Endothelial cell of umbilical vein (primary cell): Measurements from ENCODE around the gene ZNF689. TPM values are rescaled to one million over a fixed set of nuclear protein-coding genes. Genes with fewer than 3 reads are reported as not detected.

Experiments
- BruUV-seq: library from RNA; stranded (reverse); fragments of 400-500 nt; replicated peaks from 2 replicates; lab custom pipeline; 2021; lab: Mats Ljungman, UMichigan
- CTCF ChIA-PET: fragments of 300-600, 350-600 bp; sonication (Branson Sonifier 250); formaldehyde crosslinking; loops from one replicate; lab custom pipeline; 2021; ENCODE audit warnings: antibody characterized with exemption, inconsistent platforms; lab: Charles Lee
- POLR2A ChIA-PET: fragments of 300-600, 350-600 bp; sonication (Branson Sonifier 250); formaldehyde crosslinking; loops from one replicate; lab custom pipeline; 2021; ENCODE audit warnings: antibody characterized with exemption, inconsistent platforms; lab: Charles Lee
- DNase-seq: peaks from one replicate; pipeline ENCODE4 v3.0.0-alpha.2; 2011; ENCODE audit warnings: low read depth, low spot score
- FAIRE-seq: peaks from 2 replicates; lab custom pipeline; 2011; peaks lifted over from hg19 to GRCh38; lab: Jason Lieb, UNC
- H2AFZ ChIP-seq: 2 replicates; pipeline ENCODE4 v1.6.0; 2012; ENCODE audit warnings: low read depth, low read length, control low read depth, inconsistent platforms
- H3K27ac ChIP-seq: 2 replicates; pipeline ENCODE4 v1.5.1; 2011; ENCODE audit warnings: low read depth, mild to moderate bottlenecking, control low read depth, low read length, moderate library complexity; ENCODE audit not compliant: insufficient read depth
- H3K27me3 ChIP-seq, 2 experiments: 2 replicates each; pipeline versions ENCODE4 v1.6.0 to v1.6.1; 2011; ENCODE audit warnings: low read length in 2 of 2, mixed read lengths in 1 of 2; ENCODE audit not compliant: control insufficient read depth in 2 of 2, insufficient read depth in 2 of 2
- H3K36me3 ChIP-seq, 2 experiments: 2 replicates in 1 of 2; 3 replicates in 1 of 2; pipeline ENCODE4 v1.5.1; 2011; ENCODE audit warnings: low read length in 2 of 2, mild to moderate bottlenecking in 1 of 2, moderate library complexity in 1 of 2; ENCODE audit not compliant: control insufficient read depth in 2 of 2, insufficient read depth in 2 of 2; ENCODE audit errors: extremely low read depth in 1 of 2
- H3K4me1 ChIP-seq: 3 replicates; pipeline ENCODE4 v1.5.1; 2011; ENCODE audit warnings: mild to moderate bottlenecking, low read length; ENCODE audit not compliant: control insufficient read depth, insufficient read depth; ENCODE audit errors: extremely low read depth
- H3K4me2 ChIP-seq: 2 replicates; pipeline ENCODE4 v1.6.1; 2011; ENCODE audit warnings: low read length, control low read depth, mixed read lengths; ENCODE audit not compliant: insufficient read depth
- H3K4me3 ChIP-seq, 3 experiments: fragments of 200-600 bp in 1 of 3; sonication (generic), shearing (Covaris generic) in 1 of 3; replicated peaks in 1 of 3; 2 replicates each; pipeline ENCODE4 v1.5.1; 2011 to 2016; ENCODE audit warnings: control low read depth in 3 of 3, low read length in 3 of 3, mild to moderate bottlenecking in 2 of 3, inconsistent platforms in 1 of 3, low read depth in 1 of 3, moderate library complexity in 1 of 3; ENCODE audit not compliant: insufficient read depth in 1 of 3
- H3K79me2 ChIP-seq: 2 replicates; pipeline ENCODE4 v1.6.0; 2012; ENCODE audit warnings: low read length, inconsistent platforms; ENCODE audit not compliant: control insufficient read depth, insufficient read depth
- H3K9ac ChIP-seq: replicated peaks from 2 replicates; pipeline ENCODE3; 2011; ENCODE audit warnings: low read length, control low read depth; ENCODE audit not compliant: insufficient read depth; ENCODE audit errors: extremely low read depth
- H3K9me1 ChIP-seq: replicated peaks from 3 replicates; pipeline ENCODE4 v1.6.0; 2011; ENCODE audit warnings: mild to moderate bottlenecking, low read length; ENCODE audit not compliant: control insufficient read depth, insufficient read depth; ENCODE audit errors: extremely low read depth
- H3K9me3 ChIP-seq: replicated peaks from 2 replicates; pipeline ENCODE4 v1.5.1; 2012; ENCODE audit warnings: low read length, inconsistent platforms; ENCODE audit not compliant: control insufficient read depth, insufficient read depth
- H4K20me1 ChIP-seq: replicated peaks from 2 replicates; pipeline ENCODE3; 2011; ENCODE audit warnings: mild to moderate bottlenecking, low read length; ENCODE audit not compliant: control insufficient read depth, insufficient read depth; ENCODE audit errors: extremely low read depth
- EZH2 ChIP-seq: IDR thresholded peaks from 2 replicates; pipeline ENCODE4 v1.6.1; 2012; ENCODE audit warnings: borderline replicate concordance, low read depth, mild to moderate bottlenecking, moderate library complexity, low read length, inconsistent platforms; ENCODE audit not compliant: severe bottlenecking
- FOS ChIP-seq: IDR thresholded peaks from 2 replicates; pipeline ENCODE4 v1.6.1; 2011; ENCODE audit warnings: mild to moderate bottlenecking, low read length, moderate library complexity, borderline replicate concordance; ENCODE audit not compliant: insufficient read depth
- GATA2 ChIP-seq: IDR thresholded peaks from 2 replicates; pipeline ENCODE4 v1.7.0; 2011; ENCODE audit warnings: low read depth, mild to moderate bottlenecking, moderate library complexity, mixed read lengths, low read length; ENCODE audit not compliant: insufficient read length, insufficient read depth
- JUN ChIP-seq: IDR thresholded peaks from 2 replicates; pipeline ENCODE4 v1.6.1; 2011; ENCODE audit warnings: borderline replicate concordance, low read depth; ENCODE audit not compliant: insufficient read length, insufficient read depth
- POLR2A ChIP-seq: IDR thresholded peaks from 2 replicates; pipeline ENCODE4 v1.6.1; 2012; ENCODE audit warnings: low read depth, mild to moderate bottlenecking, control low read depth, low read length
- dilution Hi-C: fragments of 300-500 bp; cut with MboI; formaldehyde crosslinking; loops from one replicate; pipeline ENCODE4 v1.15.0; 2019; ENCODE audit warnings: low sequenced_read_pairs; ENCODE audit not compliant: extremely low pct_ligation_motif_present
- intact Hi-C: fragments of 100-400 bp; cut with micrococcal nuclease; formaldehyde crosslinking; loops from one replicate; pipeline ENCODE4 v1.10.0; 2022
- polyA plus RNA-seq, 4 experiments: library from polyadenylated mRNA; depleted of rRNA in 3 of 4; stranded (reverse) in 3 of 4; unstranded in 1 of 4; fragments of >200 nt; gene quantifications; 2 replicates each; pipeline versions ENCODE4 v1.2.1 to v1.2.3, GENCODE V29; 2011 to 2012; ENCODE audit warnings: missing spikeins in 1 of 4
- total RNA-seq: library from RNA; stranded (reverse); gene quantifications from 2 replicates; pipeline ENCODE4 v1.2.3, GENCODE V29; 2021
- TF ChIP-seq, protein P1 (sequence below): IDR thresholded peaks from 2 replicates; pipeline ENCODE4 v1.6.1; 2011; ENCODE audit not compliant: insufficient read depth, insufficient read length
- TF ChIP-seq, protein P2 (sequence below), 2 donors: IDR thresholded peaks; 1 replicate in 1 of 2; 2 replicates in 1 of 2; pipeline ENCODE4 v1.5.1; 2011; ENCODE audit warnings: low read length in 2 of 2, mild to moderate bottlenecking in 2 of 2, moderate library complexity in 2 of 2, control low read depth in 1 of 2, inconsistent platforms in 1 of 2, low read depth in 1 of 2; ENCODE audit not compliant: insufficient read depth in 1 of 2; ENCODE audit errors: extremely low read depth in 1 of 2

ZNF689 gene
- total and polyA plus RNA-seq, 2 donors (not counting 3 experiments of a cell fraction or from before 2014, with no cell fraction given): 7.5 to 8.4 TPM

DNA sequence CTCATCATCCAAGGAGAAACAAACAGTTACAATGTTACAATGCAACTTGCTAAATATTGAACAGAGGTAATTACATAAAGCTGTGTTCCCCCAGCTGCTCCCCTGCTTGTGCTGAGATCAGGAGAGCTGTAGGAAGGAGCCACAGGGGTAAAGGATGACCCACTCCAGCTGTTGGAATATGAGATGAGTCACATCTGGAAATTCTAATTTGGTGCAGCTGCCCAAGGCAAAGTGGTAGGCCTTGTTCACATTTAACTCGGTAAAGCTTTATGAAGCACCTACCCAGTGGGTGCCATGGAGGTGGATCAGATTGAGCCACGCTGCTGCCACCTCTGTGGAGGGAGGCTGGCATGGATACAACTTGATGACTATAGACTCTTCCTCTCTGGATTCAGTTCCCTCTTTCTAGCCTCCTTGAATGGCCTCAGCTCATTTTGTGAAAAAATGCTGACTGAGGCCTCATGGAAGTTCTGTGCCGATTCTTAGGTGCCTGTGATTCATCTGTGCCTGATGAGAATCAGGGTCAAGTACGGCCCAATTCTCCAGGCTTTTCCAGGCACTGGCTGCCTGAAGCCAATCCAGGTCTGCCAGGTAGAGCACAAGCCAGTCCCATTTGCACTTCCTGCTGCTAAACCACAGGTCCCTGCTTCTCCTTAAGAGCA, 7.4 kb downstream of the ZNF689 start:
- no peak overlapping the region for H3K4me2 ChIP-seq
- H3K9me1 ChIP-seq: no peaks in the 10 kb centered on the region
- no peaks in the 10 kb centered on the region for H3K79me2 ChIP-seq
- H3K9me3 ChIP-seq: no peaks in the 10 kb centered on the region
- H3K27me3 ChIP-seq: no peaks in the 10 kb centered on the region
- dilution Hi-C loops: no loop called here
- FAIRE-seq (no peak), DNase-seq (no peak)
- H3K4me3 ChIP-seq: no peak overlapping the region
- TF ChIP-seq, protein P1, sequence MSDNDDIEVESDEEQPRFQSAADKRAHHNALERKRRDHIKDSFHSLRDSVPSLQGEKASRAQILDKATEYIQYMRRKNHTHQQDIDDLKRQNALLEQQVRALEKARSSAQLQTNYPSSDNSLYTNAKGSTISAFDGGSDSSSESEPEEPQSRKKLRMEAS: no peak
- TF ChIP-seq POLR2A (no peak), FOS (no peak), JUN (no peak), EZH2 (no peak), GATA2 (no peak)
- TF ChIP-seq, protein P2, sequence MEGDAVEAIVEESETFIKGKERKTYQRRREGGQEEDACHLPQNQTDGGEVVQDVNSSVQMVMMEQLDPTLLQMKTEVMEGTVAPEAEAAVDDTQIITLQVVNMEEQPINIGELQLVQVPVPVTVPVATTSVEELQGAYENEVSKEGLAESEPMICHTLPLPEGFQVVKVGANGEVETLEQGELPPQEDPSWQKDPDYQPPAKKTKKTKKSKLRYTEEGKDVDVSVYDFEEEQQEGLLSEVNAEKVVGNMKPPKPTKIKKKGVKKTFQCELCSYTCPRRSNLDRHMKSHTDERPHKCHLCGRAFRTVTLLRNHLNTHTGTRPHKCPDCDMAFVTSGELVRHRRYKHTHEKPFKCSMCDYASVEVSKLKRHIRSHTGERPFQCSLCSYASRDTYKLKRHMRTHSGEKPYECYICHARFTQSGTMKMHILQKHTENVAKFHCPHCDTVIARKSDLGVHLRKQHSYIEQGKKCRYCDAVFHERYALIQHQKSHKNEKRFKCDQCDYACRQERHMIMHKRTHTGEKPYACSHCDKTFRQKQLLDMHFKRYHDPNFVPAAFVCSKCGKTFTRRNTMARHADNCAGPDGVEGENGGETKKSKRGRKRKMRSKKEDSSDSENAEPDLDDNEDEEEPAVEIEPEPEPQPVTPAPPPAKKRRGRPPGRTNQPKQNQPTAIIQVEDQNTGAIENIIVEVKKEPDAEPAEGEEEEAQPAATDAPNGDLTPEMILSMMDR (IDR thresholded peaks at IDR 0.05; ENCODE audit: extremely low read depth in 1 of 2, insufficient read depth in 1 of 2, low read depth in 1 of 2, low read length in 2 of 2): no peak
- no peaks in the 10 kb centered on the region for H4K20me1 ChIP-seq
- H3K27ac ChIP-seq: no peak overlapping the region
- BruUV-seq: no TSS peak
- H2AFZ ChIP-seq: no peak overlapping the region
- POLR2A ChIA-PET: no interaction called here
- H3K9ac ChIP-seq: no peak overlapping the region
- CTCF ChIA-PET: interaction anchor here (0.8 to 2.9 kb wide), 2 partner anchors 8 to 173 kb away, joined by 3 to 15 read pairs; partner anchors contain the start of genes DCTPP1 and ZNF689
- intact Hi-C loops: no loop called here
- H3K4me1 ChIP-seq: no peaks in the 10 kb centered on the region
- H3K36me3 ChIP-seq: peaks cover 0 to 19% of the 10 kb centered on the region in 2 experiments
